K562 treated with DMSO at 1 percent for 4 hours (cell line): ENCODE measurements around the gene LCE1C. TPM values are rescaled to one million over a fixed set of nuclear protein-coding genes. Genes with fewer than 3 reads are reported as not detected.

ENCODE experiments used
- total RNA-seq: library from RNA; unstranded; fragments of 300-600 nt; gene quantifications from 2 replicates; pipeline ENCODE4 v1.2.3, GENCODE V29; 2022; ENCODE audit not compliant: insufficient read depth

The LCE1C gene
- total RNA-seq = not detected in 2 replicates

GRCh38 chr1:152806576-152806975 lies at the start of gene LCE1C:
TSS of gene LCE1C (minus strand) at chr1:152806651. CDS start at chr1:152805478, 1,173 bp downstream.

DNA sequence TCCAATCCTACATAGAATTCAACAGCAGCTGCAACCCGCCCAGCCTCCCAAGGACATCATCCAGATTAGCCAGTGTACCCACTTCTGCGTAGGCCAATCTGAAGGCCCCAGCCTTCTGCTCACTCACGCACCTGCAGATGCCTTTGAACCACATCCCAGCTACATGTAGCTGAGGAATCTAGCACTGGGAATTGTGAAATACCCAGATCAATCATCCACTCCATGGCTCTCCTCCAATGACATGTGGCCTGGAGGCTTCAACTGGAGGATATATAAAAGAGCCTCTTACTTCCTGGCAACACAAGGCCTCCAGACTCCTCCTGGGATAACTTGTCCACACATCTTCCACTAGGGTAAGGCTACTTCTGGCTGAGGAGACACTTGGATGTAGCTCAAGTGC lies 36.1 kb upstream of the LCE1C start, which contains the start of gene LCE6A:
Gene LCE6A (plus strand): TSS at position 301 of the 400 bp plus-strand sequence. CDS start 665 bp downstream, outside the sequence.

GRCh38 chr1:152827173-152827572 lies 20.7 kb upstream of the LCE1C start, which contains the start of gene LCE1A:
TSS of gene LCE1A (plus strand) at chr1:152827473. CDS start at chr1:152827473, 0 bp downstream.

GRCh38 chr1:152811671-152812070 lies 5.2 kb upstream of the LCE1C start, which contains the start of gene LCE1B:
TSS of gene LCE1B (plus strand) at chr1:152811971. CDS start at chr1:152812447, 476 bp downstream.

DNA sequence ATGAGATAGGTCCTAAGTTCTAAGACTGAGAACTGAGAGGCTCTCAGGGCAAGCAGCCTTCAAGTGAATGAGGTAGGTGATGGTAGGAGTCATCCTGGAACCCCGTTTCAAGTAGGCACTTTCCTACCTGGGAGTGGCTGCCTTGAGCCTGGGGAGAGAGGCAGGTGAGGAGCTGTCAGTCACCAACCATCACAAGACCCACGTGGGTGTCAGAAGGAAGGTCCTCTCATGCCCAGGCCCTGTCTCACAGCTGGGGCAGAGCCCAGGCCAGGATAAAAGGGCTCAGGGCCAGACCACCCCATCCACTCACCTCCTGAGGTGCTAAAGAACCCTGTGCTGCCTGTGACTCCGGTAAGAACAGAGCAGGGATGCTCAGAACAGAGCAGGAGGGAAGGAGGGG lies 10.0 kb downstream of the LCE1C start, which contains the start of gene LCE1D:
Gene LCE1D (plus strand): TSS at position 301 of the 400 bp plus-strand sequence. CDS start 1,074 bp downstream, outside the sequence.

DNA sequence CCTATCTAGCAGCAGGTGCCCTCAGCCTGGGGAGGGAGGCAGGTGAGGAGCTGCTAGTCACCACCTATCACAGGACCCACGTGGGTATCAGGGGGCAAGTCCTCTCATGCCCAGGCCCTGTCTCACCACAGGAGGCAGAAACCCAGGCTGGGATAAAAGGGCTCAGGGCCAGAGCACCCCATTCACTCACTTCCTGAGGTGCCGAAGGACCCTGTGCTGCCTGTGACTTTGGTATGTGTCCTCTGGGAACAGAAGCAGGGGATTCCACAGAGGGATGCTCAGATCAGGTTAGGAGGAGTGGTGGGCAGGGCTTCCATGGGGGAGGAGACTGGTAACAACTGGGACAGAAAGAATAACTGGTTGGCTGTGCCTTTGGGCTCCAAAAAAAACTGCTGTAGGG lies 20.4 kb downstream of the LCE1C start, which contains the start of gene LCE1E:
Gene LCE1E (plus strand): TSS at position 181 of the 400 bp plus-strand sequence. CDS start 1,043 bp downstream, outside the sequence.

GRCh38 chr1:152774875-152775274 lies 31.6 kb downstream of the LCE1C start, which contains the start of gene LCE1F:
TSS of gene LCE1F (plus strand) at chr1:152775140. CDS start at chr1:152776372, 1,232 bp downstream.

GRCh38 chr1:152757747-152758146 lies 48.7 kb downstream of the LCE1C start, which contains the start of gene KPRP:
TSS of gene KPRP (plus strand) at chr1:152758025. CDS start at chr1:152759589, 1,564 bp downstream.

Other genes with a start within 250 kb of the LCE1C start
- gene LCE3E, start 239.9 kb downstream of the LCE1C start, total RNA-seq = not detected in 2 replicates
- gene LCE3D, start 226.1 kb downstream of the LCE1C start, total RNA-seq = not detected in 2 replicates
- not detected in 2 replicates for gene LCE3C, start 206.4 kb downstream of the LCE1C start, total RNA-seq
- gene LCE3B, start 192.8 kb downstream of the LCE1C start, total RNA-seq = not detected in 2 replicates
- gene LCE3A, start 183.5 kb downstream of the LCE1C start, total RNA-seq = not detected in 2 replicates
- gene LCE2D, start 143.3 kb downstream of the LCE1C start, total RNA-seq = not detected in 2 replicates
- not detected in 2 replicates for gene LCE2C, start 131.4 kb downstream of the LCE1C start, total RNA-seq
- not detected in 2 replicates for gene LCE2B, start 120.5 kb downstream of the LCE1C start, total RNA-seq
- not detected in 2 replicates for gene LCE2A, start 108.3 kb downstream of the LCE1C start, total RNA-seq
- gene LCE4A, start 98.5 kb downstream of the LCE1C start, total RNA-seq = not detected in 2 replicates
- gene KPRP, start 48.6 kb downstream of the LCE1C start, total RNA-seq = not detected in 2 replicates
- not detected in 2 replicates for gene LCE1F, start 31.5 kb downstream of the LCE1C start, total RNA-seq
- gene LCE1E, start 20.4 kb downstream of the LCE1C start, total RNA-seq = not detected in 2 replicates
- gene LCE1D, start 9.9 kb downstream of the LCE1C start, total RNA-seq = not detected in 2 replicates
- not detected in 2 replicates for gene LCE1B, start 5.3 kb upstream of the LCE1C start, total RNA-seq
- gene LCE1A, start 20.8 kb upstream of the LCE1C start, total RNA-seq = not detected in 2 replicates
- not detected in 2 replicates for gene LCE6A, start 36.2 kb upstream of the LCE1C start, total RNA-seq
- not detected in 2 replicates for gene LCE7A, start 53.3 kb upstream of the LCE1C start, total RNA-seq
- gene SMCP, start 71.7 kb upstream of the LCE1C start, total RNA-seq = not detected in 2 replicates
- not detected in 2 replicates for gene IVL, start 101.9 kb upstream of the LCE1C start, total RNA-seq
- not detected in 2 replicates for gene SPRR5, start 140.6 kb upstream of the LCE1C start, total RNA-seq
- not detected in 2 replicates for gene SPRR4, start 164.0 kb upstream of the LCE1C start, total RNA-seq
- not detected in 2 replicates for gene SPRR1A, start 177.4 kb upstream of the LCE1C start, total RNA-seq
- gene SPRR3, start 195.1 kb upstream of the LCE1C start, total RNA-seq = not detected in 2 replicates
- gene SPRR1B, start 224.6 kb upstream of the LCE1C start, total RNA-seq = not detected in 2 replicates
- gene SPRR2D, start 234.5 kb upstream of the LCE1C start, total RNA-seq = 36.6 and 103 TPM in 2 replicates